HG03460 (cell line): ENCODE data around the gene AADACL4.

Experiments used
- ATAC-seq: cut with Tn5 transposase; IDR thresholded peaks from one replicate; pipeline ENCODE4 v1.9.1; 2021; ENCODE audit not compliant: unreplicated experiment

AADACL4 gene

DNA sequence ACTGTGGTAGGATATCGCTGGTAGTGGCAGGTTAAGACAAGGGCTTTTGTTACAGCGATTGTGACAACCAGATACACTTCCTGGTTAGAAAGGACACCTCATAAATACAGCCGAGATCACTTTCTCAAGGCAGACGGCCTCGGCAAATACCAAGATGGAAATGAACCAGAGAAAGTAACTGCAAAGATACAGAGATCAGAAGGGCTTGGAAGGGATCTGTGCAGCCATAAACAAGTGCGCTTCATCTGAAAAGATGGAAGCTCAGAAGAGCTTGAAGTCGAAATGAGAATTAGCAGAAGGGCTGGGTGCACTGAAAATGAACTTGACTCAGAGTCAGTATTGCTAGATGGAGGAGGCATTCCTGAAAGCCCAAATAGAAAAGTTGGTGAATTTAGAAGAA is 32.9 kb upstream of the AADACL4 start:
- ATAC-seq = no peak

DNA sequence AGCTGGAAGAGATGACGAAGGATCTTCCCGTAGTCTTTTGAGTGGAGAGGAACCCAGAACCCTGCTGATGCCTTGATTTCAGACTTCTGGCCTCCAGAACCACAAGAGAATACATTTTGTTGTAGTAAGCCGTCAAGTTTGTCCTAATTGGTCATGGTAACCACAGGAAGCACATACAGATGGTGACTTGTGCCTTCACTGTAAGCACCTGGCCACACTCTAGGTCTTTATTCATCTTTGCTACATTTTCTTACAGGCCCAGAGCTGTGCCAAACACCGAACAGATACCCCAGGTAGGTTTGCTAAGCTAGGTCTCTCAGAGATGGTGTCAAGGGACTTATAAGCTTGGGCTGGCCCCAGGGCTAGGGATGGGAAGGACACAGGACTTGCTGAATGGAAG is 30.7 kb upstream of the AADACL4 start:
- ATAC-seq = no peak

DNA sequence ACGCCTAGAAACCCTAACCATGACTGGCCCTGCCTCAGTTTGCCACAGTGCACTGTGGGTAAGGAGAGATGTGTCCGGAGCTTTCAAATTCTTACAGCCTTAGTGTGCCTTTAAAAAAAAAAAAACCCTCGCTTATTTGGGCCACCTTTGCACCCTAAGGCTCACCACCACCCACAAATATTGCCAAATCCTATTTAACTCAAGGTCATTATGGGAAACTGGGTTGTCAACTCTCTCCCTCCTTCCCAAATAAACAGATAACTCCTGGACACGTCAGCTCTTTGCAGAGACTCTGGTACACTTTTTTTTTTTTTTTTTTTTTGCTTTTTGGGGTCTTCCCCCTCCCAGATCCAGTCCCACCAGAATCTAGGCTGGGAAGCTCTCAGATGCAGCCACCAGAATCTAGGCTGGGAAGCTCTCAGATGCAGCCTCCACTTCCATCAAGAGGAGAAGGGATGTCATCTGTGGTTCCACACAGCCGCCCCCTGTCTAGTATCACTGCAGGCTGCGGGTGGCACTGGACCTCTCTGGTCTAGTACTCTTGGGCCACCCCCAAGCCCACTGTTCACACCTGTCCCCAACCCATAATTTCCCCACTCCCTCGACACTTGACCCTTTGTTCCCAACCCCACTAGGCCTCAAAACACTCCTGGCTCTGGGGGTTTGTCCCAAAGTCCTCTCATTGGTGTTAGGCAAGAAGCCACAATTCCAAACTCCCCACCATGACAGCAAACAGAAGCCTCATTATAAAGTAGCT is 29.3 kb upstream of the AADACL4 start:
- no peak for ATAC-seq

DNA sequence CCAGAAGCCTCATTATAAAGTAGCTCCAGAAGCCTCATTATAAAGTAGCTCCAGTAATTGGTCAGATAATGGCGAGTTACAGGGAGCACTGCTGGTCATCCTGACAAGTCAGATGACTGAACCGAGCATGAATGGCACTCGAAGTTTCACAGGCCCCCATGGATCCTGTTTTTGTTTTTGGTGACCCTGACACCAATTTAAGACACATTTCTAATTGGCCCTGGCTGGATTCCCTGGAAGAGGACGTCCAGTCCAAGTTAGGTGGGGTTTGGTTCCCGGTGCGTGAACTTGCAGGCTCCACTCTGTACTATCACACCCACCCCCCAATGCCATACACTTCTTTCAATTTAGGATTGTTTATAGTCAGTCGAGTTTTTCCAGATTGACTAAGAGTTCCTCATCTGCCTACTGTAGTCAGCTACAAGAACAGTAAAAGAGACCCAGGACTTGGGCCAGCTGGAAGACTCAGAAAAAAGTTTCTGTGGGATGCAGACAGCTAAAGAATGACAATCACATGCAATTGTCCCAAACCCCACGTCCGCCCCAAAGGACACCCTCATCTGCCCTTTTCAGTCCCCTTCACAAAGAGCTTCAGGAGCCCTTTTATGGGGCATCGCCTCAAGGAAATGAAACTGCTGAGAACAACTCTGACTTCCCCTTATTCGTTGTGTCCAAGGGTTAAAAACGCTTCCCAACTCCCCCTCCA is 28.6 kb upstream of the AADACL4 start:
- no peak for ATAC-seq

DNA sequence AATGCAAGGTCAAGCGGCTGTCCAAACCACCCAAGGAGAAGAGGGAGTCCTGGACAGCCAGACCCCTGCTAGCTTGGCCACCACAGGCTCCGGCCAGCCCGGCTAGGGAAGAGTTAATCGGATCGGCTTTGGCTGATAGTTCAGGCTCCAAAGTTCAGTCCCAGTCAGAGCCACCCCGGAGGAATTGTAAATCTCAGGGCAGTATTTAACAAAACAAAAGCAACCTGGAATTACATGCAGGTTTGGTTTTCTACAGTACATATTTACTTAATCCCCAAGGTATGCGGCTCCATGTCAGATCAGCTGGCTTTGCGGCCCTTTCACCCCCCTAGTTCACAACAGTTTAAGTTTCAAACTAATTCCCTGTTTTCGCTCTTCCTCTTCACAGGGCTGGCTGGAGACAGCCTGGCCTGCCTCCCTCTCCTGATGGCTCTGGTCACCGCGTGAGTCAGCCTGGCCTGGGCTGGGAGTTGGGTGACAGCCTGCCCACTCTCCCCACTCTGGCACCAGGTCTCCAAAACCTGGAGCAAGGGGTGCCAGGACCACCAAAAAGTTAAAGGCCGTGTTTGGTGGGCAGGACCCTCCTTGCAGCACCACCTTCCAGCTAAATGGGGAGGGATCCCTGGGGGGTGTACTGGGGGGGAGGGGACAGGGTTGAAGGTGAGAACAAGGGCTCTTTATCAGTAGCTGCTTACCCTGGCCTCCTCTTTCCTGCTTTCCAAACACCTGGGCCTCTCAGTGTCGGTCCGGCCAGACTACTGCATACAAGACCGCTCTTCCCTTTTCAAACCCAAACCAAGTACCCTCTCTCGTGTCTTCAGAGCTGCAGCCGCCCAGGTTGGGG is 27.8 kb upstream of the AADACL4 start:
- ATAC-seq = no peak

DNA sequence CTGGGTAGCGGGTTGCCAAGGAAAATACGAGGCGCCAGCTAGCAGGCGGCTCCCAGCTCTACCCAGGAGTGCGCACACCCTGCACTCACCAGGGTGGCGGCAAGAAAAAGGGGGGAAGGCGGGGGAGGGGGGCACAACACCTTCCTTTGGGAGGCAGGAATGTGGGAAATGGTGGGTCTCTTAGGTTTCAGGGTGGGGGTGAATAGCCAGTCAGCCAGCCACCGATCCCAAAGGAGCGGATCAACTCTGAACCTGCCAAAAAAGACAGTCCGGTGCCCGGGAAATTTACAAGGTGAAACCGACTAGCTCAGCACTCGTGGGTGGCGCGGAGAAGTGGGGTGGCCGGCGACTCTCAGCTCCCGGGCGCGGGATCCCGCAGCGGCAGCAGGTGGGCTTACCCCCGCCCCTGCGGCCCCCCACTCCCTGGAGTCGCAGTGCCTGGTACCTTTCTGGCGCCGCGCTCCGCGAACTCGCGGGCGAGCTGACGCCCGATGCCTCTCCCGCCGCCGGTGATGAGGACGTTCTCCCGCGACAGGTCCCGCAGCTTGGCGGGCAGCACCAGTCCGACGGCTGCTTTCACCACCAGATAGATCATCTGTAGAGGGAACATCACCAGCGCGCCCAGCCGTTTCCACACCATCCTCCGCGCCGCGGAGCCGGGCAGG is 27.0 kb upstream of the AADACL4 start:
- no peak for ATAC-seq

DNA sequence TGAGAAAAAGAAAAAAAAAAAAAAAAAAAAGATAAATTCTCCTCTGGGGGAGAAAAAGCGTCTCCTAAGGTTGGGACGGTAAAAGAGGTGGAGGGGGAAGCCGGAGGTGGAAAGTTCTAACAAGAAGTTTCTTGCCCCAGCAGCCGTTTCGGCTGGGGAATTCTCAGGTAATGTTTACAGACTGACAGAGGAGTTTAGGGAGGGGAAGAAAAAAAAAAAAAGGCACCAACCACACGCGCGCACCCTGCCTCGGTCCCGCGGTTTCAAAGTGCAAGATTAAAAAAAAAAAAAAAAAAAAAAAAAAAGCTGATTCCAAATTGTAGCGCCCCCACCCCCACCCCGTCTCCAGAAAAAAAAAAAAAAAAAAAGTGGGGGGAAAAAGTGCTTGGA is 26.4 kb upstream of the AADACL4 start:
- ATAC-seq = no peak

DNA sequence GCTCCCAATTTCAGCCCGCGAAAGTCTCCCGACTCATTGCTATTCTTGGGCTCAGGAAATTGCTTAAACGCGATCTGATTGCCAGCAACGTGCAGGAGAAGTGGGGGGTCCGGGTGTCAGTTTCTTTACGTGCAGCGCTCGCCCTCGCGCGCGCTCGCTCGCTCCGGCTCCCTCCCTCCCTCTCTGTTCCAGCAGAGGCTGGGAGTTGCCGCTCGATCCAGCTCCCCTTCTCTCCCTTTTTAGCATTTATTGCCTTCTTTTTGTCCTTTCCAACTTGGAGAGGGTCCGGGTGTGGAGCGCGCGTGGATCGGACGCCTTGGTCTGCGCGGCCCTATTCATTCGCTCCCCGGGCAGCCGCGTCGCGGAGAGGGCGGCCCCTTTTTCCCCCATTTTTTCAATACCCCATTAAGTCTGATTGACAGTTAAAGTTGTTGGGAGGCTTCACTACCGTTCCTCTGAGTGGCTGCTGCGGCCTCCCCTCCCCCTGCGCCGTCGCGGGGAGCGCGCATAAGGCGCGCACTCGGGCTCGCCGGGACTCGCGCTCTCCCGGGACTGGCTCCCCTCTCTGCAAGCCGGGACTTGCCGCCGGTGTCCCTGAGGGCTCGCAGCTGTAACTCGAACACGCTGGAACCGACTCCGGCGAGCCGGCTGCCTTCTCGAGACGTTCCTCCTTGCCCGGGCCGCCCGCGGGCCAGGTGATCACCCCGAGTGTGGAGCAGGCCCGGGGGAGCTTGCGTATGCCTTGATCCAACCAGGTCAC is 25.8 kb upstream of the AADACL4 start, which contains the start of gene DHRS3:
Gene DHRS3, minus strand, starts transcription at position 310 of the 760 bp plus-strand sequence. CDS start 862 bp downstream, outside the sequence.
- ATAC-seq = no peak

DNA sequence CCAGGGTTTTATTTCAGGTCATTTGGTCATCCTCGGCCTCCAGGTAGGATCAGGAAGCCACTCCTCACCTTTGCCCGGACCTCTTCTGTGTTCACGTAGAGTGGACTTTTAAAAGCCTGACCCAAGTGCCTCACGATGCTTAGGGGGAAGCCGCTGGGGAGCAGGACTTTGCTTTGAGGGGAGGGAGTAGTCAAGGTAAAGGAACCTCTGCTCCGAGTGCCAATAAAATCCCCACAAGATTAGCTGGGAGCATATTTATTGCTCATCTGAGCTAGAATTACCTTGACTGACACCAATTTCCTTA is 25.3 kb upstream of the AADACL4 start:
- ATAC-seq = no peak

DNA sequence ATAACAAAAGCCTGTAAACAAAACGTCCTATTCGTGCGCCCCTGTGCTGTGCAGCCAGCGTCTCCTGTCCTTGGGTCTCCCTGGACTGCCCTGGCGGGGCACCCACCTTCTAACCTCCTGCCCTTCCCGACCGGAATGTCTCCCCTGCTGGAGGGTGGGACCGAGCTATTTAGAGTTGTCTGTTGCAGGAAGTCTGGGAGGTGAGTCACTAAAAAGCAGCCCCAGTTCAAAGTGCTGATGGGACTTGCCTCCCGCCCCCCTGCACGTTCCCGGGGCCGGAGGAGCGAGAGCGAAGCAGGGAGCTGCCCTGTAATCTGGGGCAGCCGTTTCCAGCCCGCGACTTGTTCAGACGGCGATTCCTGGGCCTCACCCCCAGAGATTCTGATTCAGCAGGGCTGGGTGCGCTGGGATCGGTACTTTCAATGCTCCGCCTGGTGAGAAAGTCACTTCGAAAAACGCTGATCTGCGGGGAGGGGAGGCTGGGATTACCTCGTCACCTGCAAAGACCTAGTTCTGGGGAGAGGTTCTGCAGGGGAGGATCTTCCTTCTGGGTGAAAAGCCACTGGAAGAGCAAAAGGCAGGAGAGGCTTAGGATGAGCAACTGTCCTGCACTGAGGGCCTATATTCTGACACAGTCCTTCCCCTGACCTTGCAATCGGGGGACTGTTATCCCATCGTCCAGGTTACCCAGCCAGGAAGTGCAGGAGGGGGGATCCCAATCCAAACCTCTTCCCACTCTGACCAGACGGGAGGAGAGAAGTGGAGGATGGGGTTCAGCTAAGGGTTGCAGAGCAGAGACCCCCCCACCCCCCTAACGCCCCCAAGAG is 24.7 kb upstream of the AADACL4 start:
- ATAC-seq = no peak

DNA sequence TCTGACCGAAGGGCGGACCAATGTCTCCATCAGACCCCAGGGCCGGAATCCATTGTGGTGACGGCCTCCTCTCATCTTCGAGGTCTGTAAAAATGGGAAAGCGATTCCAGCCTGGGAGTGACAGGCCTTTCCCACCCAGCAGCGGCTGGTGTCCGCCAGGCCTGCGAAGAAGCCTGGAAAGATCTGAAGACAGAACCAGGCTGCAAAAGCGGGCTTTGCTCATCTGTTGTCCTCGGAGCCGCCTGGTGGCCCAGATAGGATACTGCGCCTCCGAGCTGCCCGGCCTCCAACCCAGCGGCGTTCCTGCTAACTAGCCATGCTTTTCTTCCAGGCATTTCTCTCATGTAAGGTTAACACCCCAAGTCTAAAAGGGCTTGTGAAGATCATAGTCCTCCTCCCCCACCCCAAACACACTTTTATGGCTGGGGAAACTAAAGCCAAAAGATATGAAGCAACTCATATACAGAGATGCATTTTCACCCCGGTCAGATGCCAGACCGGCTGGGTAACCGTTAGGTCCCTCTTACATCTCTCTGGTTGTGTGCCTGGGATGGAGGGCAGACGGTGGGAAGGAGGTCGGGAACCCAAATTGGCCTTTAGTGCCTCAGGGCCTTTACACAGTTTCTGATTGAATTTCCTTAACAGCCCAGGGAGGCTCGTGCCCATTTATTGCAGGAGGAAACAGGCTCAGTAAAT is 23.9 kb upstream of the AADACL4 start:
- no peak for ATAC-seq

DNA sequence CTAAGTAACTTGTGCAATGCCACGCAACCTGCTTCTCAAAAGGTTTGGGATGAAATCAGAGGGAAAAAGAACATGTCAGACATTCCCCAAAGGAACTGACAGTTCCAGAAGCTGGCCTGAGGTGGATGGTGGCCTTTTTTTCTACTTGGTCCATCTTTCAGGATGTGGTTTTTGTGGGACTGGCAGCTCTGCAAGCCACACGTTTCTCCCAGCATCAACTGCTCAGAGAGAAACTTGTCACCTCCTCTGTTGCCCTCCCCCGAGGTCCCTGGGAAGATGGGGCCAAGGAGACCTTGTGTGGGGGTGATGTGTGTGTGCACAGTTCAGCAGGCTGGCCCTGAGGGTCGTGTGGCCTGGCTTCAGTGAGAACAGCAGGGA is 23.4 kb upstream of the AADACL4 start:
- ATAC-seq = no peak

DNA sequence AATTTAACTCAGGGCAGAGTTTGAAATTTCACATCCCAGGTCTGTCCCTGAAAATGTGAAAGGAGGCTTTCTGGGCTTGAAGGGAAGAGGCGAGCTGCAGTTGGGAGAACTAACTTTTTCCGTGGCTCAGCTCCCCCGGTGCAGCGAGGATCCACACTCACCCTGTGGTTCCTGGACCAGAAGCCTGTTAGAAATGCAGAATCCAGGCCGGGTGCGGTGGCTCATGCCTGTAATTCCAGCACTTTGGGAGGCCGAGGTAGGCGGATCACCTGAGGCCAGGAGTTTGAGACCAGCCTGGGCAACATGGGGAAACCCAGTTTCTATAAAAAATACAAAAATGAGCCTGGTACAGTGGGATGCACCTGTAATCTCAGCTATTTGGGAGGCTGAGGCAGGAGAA is 23.0 kb upstream of the AADACL4 start:
- no peak for ATAC-seq

DNA sequence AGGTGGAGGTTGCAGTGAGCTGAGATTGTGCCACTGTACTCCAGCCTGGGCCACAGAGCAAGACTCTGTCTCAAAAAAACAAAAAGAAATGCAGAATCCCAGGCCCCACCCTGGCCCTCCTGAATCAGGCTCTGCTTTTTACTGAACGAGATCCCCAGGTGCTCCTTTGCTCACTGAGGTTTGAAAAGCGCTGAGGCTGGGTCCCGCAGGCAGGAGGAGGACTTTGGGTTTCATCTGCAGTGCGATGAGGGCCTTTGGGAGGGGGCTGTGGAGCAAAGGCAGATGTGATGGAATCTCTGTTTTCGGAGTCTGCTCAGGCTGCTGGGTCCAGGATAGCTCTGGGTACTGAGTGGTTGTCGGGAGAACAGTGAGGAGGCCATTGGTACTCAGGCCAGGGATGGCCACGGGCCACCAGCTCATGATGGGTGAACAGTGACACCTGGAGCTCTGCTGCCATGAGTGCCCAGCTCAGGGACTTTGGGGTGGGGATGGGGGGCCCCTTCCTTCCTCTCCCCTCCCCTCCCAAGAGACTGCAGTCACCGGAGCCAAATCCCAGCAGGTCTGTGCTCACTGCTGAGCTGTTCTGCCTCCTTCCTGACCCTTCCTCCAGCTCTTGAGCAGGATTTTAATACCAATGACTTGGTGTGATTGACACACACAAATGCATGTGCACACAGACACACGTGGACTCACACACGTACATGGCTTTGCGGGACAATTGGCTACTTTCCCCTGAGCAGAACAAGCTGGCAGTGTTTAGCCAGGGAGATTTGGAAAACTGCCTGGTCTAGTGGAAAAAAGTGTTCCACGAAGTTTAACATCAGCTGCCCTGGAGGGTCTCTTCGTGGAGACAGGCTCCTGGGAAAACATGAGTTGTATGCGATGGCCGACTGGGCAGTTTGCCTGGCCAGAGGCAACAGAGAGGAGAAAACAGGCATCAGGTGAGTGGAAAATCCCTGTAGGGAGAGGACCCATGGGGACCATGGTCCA is 22.2 kb upstream of the AADACL4 start:
- no peak for ATAC-seq

DNA sequence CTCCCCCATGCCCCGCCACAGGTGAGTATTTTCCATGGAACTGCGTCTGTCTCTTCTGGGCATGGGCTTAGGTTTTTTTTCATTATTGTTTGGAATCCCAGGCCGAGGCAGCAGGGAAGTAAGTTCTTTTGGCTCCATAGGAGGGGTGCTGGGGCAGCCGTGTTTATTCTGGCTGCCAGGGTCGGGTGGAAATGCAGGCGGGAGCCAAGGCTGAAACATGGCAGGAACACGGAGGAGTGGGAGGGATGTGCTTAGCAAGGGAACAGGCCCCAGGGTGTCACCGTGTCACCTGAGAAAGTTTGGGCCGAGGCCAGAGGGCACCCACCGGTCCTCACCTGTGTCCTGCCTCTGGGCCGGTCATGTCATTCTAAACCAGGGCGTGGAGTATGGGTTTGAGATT is 21.4 kb upstream of the AADACL4 start:
- no peak for ATAC-seq

DNA sequence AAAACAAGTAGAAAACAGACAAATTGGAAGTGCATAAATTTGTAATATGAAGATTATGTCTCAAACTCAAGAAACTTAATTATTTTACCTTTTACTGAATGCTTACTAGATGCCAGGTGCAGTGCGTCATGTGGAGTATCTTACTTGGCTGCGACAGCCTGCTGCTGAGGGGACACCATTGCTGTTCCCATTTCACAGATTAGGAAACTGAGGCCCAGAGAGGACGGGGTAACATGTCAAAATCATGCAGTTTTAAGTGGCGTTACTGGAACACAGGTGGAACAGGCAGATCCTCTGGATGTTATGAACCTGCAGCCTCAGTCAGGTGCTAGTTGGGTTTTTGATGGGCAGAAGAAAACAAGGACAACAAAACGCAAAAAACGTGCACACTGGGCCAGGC is 18.6 kb upstream of the AADACL4 start:
- ATAC-seq = no peak

DNA sequence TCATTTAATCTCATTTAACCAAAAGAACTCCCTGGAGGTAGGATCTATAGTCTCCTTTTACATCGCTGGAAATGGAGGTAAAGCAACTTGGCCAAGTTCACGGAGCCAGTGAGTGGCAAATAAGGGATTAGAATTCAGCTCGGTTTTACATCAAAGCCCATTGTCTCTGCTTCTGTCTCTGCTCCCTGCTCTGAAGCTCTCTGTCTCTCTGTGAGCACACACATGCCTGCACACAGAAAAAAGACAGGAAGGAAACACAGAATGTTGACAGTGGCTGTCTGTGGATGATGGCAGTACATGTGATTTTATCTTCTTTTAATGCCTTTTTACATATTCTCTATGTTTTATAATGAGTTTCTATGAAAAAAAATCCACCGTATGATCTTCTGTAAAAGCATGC is 17.0 kb upstream of the AADACL4 start:
- ATAC-seq = no peak

DNA sequence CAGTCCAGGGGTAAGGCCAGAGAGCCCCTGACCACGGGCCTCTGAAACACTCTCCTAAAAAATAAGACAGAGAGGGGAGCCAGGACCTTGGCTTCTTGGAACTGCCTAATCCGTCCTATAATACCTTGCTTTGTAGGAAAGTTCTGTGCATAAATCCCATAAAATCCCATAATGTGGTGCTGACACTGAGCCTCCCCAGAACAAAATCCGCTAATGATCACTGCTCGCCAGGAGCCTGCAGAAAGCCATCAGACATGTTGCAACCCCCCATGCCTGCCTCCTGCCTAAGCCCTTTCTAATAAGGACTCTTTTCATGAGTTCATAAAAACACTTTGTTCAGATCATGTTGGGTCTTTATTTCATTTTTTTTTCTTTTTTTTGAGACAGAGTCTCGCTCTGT is 16.6 kb upstream of the AADACL4 start:
- ATAC-seq = no peak
